ENCODE data around the gene CABCOCO1.
A peak's percentile ranks its signal among the peaks of the same experiment; 100 is the strongest.

CABCOCO1 gene

DNA sequence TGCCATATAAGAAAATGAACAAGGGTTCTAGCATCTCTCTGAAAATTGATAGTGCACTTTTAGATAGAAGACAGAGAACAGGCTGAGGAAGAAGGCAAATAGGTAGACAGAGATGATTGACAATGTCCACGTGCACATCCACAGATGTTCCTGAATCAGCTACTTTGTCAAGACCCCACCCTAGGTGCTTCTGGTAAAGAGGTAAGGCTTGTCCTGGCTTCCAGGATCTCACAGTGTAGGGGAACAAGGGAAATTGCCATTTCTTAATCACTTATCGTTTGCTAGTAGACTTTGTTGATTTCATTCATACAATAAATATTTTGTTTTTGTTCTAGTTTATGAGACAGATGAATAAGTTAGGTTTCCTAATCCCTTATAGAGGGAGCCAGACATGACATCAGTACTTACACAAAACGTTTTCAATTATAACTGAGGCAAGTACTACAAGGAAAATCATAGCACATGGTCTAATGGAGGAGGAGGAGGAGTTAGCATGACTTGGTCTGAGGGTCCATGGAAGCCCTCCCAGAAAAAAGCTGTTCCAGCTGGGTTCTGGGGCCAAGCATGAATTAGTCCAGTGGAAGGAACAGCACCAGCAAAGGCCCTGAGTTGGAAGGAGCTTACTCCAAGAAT lies 122.9 kb downstream of the CABCOCO1 start:
- DNase-seq (ENCODE audit: low spot score) = no peak

DNA sequence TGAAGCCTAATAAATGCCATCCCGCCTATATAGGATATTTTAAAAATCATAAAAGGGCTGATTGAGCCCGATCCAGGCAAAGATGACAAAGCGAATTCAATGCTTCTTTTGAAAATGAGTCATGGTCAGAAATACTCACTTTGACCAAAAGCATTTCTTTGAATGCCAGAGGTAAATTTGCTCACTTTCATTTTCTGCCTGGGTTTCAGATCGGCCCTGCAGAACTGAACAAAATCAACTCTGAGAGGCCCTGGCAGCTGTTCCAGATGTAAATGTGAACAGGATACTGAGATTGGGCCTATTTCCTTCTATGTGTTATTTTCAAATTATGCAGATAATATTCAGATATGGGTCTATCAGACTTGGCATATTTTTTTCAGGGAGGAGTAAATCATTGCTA lies 124.0 kb downstream of the CABCOCO1 start:
- peak; percentile 3 for DNase-seq (ENCODE audit: low spot score)

GRCh38 chr10:61787170-61787569 lies 124.4 kb downstream of the CABCOCO1 start:
- DNase-seq (ENCODE audit: low spot score) = no peak

- no peak for DNase-seq (ENCODE audit: low spot score)
These were observed 126.3 kb downstream of the CABCOCO1 start for GRCh38 chr10:61789031-61789430.

DNA sequence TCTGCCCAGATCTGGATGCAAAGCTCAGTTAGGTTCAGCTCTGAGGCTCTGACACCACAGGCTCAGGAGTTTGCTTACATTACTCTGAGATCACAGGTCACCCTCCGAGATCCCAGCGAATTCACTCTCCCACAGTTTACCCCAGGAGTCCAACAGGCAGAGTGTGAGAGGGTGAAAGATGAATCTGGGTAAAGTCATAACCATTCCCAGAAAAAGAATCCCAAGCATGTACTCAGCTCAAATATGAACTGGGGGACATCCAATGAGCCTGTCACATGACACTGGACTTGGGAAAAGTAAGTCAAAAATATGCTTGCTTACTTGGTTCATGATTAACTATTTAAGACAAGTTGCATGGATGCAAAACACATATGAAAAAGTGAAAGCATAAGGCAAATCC lies 128.5 kb downstream of the CABCOCO1 start:
- no peak for DNase-seq (ENCODE audit: low spot score)

DNA sequence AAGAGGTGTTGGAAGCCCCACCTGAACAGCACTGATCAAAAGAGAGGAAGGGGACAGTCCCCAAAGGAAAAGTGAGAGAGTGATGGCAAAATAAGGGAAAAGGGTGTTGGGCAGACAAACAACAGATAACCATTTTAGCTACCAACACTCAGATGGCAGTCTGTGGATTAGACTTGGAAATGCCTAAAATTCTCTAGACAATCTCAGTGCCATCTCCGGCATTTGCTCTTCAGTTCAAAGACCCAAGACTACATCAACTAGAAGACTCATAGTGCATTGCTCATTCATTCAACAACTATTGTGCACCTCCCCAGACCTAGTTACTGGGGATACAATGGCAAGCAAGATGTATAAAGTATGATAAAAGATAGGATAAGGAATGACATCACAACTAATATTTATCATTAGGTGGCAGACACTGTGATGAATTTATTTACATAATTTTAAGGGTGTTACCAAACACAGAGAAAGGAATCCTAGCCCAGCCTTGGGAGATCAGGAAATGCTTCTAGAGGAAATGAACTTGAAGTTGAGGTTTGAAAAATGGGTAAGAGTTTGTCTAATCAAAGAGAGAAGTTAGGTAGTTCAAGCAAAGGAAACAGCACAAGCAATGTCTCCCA lies 129.5 kb downstream of the CABCOCO1 start:
- DNase-seq (ENCODE audit: low spot score) = no peak

DNA sequence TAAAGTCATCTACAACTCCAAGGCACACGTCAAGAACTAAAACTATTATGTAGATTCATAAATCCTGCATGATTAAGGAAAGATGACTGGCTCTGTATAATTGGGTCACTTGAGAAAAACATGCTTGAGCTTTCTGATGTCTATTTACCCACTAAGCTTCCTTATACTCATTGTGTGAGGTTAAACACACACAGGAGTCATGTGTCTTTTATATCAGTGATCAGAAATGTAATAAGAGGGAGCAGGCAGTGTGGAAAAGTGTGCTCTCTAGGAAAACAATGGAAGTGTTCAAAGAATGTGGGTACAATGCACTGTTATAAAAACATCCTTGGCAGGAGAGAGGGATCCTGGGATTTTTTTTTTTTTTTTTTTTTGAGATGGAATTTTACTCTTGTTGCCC lies 130.2 kb downstream of the CABCOCO1 start:
- no peak for DNase-seq (ENCODE audit: low spot score)

DNA sequence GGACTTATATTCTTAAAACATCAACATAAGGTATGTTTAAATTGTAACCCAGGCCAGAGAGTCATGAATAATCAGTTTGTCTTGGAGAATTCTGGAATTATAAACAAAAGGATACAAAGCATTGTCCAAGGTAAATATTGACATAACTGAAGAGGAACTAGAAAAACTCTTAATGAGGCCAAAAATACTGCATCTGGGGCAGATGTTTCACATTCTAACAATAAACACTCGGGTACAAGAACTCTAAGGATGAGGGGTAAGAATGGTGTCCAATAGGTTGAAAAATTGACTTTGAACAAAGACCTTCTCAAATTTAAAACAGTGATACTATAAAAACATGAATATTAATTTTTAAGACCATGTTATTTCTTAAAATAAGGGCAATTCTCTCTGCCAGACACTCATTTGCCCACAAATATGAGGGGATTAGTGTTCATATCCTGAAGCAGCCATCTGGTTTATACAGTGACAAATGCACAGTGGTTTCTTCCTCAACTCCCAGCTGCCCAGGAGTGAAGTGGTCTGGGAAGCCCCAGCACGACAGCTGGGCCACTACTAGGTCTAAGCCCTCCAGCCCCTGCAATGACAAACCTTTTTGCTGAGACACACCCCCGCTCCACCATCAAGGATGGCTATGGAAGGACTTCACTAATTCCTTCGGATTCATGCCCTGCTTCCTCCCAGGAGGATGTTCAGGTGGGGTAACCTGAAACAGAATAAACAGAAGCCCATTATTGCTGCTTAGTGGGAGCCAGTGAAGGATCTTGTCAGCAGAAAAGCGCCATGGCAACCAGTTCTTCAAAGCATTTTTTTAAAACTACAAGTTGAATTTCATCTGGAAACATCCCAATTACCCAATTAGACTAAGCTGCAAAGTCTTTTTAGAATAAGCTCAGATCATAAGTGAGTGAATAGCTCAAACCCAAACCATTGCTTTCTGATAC lies 131.3 kb downstream of the CABCOCO1 start:
- peak; percentile 3 for DNase-seq (ENCODE audit: low spot score)

DNA sequence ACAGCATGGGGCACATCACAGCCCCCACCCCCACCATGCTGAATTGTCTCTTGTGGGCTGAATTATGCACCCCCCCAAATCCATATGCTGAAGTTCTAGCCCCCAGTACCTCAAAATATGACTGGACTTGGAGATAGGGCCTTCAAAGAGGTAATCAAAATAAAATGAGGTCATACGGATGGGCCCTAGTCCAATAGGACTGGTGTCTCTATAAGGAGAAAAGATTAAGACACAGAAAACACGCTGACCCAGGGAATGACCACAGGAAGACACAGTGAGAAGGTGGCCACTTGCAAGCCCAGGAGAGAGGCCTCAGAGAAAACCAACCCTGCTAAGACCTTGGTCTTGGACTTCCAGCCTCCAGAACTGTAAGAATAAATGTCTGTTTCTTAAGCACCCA lies 132.4 kb downstream of the CABCOCO1 start:
- no peak for DNase-seq (ENCODE audit: low spot score)

- no peak for DNase-seq (ENCODE audit: low spot score)
These were observed 132.8 kb downstream of the CABCOCO1 start for GRCh38 chr10:61795551-61795950.

DNA sequence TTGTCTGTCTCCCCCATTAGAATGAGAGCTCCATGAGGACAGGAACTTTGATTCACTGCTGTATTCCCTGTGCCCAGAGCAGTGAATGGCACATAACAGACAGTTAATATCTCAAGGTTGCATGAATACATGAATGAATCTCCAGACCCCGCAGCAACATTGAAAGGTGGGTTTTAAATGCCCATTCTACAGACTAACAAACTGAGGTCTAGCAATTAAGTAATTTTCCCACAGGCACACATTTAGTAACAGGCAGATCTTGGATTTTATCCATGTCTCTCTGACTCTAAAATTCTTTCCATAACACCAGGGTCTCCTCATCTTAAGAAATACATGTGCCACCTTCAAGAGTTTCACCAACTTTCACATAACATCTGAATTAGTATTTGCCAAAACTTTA lies 134.1 kb downstream of the CABCOCO1 start:
- no peak for DNase-seq (ENCODE audit: low spot score)

DNA sequence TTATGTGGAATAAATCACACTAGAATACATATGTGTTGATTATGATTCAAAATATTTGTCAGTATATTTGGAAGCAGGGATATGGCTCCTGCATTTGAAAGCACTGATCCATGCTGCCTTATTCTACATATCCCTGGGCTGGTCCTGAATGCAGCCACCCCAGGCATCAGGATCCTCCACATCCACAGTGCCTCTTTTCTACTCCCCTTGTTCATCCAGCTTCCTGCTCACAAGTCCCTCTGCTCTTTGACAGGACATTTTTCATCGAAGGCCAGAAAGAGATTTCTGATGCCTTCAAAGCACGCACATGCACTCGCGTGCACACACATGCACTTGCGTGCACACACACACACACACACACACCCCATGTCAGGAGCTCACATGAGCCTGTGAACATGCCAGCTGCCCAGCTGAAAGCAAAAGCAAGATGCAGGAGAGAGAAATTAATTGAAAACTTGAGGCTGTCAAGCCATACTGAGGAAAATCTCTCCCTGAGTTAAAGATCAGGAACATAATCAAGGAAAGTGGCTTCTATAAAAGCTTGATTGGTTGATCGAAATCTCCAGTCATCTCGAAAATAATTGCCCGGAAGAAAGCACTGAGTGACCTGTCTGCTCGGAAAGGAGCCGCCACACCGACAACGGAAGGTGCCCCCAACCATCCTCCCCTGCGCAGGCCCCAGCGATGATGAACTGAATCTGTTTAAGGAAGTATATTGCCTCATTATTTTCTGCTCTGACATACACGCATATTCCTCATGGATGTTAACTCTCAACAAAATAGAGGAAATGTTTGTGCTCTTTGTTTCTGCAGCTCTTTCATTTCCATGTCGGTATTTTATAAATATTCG lies 134.8 kb downstream of the CABCOCO1 start:
- no peak for DNase-seq (ENCODE audit: low spot score)

DNA sequence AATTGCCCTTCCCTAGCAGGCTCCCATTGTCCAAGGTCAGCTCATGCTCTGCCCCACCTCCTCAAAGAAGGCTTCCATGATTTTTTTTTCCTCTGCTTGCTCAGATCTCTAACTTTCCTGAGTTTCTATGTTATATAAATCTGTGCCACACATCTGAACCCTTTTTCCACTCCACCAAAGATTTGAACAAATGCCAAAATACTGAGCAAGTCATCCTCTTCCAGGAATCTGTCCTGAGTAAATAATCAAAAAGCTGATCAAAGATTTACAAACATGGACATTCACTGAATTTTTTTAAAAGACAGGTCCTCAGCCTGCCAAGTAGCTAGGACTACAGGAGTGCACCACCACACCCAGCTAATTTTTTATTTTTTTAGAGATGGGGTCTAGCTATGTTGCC lies 136.0 kb downstream of the CABCOCO1 start:
- DNase-seq (ENCODE audit: low spot score) = no peak

GRCh38 chr10:61801484-61801883 lies 138.8 kb downstream of the CABCOCO1 start:
- no peak for DNase-seq (ENCODE audit: low spot score)

DNA sequence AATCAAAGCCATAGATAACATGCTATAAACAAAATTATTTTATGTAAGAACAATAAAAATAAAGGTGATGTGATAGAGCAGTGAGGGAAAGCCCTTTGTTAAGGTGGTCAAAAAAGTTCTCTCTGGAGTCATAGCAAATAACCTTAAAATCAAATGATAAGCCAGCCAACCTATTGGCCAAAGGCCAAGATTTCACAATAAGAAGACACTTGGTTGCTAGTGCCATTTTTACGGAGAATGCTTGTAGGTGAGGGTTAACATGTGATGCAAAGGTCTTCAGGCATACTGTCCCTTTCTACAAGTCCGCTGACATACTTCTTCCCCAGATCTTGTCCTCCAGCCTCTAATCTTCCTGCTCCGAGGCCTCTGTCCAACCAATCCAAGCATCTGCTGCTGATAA lies 140.5 kb downstream of the CABCOCO1 start:
- no peak for DNase-seq (ENCODE audit: low spot score)

- DNase-seq (ENCODE audit: low spot score) = no peak
These were observed 141.7 kb downstream of the CABCOCO1 start for GRCh38 chr10:61804414-61804813.

- DNase-seq (ENCODE audit: low spot score) = no peak
These were observed 142.4 kb downstream of the CABCOCO1 start for GRCh38 chr10:61805091-61805490.

- DNase-seq (ENCODE audit: low spot score) = no peak
These were observed 147.5 kb downstream of the CABCOCO1 start for GRCh38 chr10:61810263-61810662.

- no peak for DNase-seq (ENCODE audit: low spot score)
These were observed 149.5 kb downstream of the CABCOCO1 start for GRCh38 chr10:61812052-61812721.

DNA sequence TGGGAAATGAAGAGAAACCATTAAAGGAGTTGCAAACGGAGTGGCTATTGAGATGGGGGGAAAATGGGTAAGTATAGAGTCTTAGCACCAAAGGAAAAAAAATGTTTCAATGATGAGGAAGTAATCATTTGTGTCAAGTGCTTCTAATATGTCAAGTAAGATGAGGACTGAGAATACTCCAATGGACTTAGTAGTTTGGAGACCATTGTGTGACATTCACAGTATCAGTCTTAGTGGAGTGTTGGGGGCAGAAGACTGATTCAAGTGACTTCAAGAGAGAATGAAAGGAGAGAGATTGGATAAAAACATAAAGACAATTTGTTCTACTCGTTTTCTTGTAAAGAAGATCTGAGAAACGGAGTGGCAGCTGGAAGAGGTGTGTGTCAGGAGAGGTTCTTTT lies 150.2 kb downstream of the CABCOCO1 start:
- no peak for DNase-seq (ENCODE audit: low spot score)

DNA sequence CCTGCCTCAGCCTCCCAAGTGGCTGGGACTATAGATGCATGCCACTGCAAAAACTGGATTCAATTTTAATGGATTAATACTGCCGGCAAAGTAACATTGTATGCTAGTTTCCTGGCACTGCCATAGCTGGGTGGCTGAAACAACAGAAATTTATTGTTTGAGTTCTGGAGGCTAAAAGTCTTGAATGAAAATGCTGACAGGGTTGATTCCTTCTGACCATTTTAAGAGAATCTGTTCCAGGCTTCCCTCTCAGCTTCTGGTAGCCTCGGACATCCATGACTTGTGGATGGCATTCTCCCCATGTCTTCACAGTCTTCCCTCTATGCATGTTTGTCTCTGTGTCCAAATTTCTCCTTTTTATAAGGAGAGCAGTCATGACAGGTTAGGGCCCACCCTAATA lies 151.4 kb downstream of the CABCOCO1 start:
- no peak for DNase-seq (ENCODE audit: low spot score)

DNA sequence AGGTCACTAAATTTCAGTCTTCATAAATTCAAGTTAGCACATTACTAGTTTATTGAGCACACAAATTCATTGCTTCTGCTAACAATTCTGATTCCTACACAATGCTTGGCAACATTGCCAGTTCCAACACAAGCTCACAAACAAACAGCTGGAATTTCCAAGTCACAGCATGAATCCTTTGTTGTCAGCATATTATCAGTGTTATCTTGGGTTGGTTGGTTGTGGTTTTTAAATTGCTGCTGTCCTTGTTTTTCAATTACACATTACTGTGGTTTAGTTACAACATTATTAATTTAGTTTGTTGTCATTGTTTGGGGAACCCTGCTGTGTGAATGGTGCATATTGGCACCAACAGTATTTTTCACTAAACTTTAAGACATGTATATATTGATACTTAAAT lies 152.8 kb downstream of the CABCOCO1 start:
- DNase-seq (ENCODE audit: low spot score) = no peak
